ENCODE data around the gene PPA1.
"Not testable (repeated sequence)": the region's sequence is repeated elsewhere in the genome, so short reads cannot be mapped to it uniquely, and the experiment has no call there.

The PPA1 gene

DNA sequence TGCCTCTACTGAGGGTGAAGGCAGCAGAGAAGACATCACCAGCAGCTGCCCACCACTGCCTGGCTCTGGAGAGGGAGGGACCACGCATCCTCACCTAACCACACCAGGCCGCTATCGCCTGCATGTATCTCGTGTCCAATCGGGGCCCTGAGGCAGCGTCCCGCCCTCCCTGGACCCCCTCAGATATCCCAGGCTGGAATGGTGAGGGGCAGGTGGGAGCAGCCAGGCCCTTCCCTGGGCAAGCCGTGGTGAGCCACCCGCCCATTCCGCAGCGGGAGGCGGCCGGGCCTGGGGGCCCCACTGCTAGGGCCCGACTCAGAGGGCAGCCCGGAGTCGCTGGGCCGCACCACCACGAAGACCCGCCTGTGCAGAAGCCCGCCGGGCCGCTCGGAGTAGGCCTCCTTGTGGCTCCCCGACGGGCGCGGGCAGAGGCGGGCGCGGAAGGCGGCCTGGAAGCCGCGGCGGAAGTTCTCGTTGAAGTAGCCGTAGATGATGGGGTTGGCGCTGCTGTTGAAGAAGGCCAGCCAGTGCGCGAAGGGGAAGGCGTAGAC is 21.6 kb upstream of the PPA1 start:
- DNase-seq, result no peak

DNA sequence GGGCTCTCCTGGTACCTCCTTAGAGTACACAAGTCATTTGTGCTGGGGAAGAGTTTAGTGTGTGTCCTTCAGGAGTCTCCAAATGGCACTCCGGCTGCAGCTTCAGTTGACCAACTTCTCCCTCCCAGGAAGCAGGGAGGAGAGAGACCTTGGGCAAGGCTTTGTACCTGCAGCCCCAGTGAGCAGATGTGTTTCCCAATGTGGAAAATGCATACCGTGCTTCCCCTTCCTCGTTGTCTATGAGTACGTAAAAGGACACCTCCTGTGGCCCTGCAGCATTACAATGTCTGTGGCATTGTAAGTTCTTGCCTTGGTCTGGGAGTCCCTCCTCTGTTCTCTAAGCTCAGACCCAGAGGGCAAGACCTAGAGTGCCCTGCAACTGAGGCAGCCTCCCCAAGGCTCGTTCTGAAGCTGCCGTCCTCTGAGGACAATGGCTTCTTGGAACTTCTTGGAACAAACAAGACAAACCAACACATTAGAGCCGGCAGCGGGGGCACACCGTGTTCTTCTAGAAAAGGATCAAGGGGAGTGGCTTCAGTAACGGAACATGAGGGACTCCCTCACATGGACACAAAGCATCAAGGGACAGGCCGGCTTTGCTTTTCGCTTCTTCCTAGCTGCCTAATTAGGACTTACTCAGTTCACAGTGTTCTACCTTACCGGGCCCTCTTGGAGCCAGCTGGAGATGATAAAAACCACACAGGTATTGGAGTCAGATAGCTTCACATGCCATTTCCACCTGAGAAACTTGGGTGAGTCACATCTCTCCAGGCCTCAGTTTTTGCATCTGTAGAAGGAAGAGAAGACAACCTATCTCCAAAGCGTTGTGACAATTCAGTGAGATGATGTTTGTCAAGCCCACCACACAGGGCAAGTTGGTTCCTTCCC is 20.9 kb upstream of the PPA1 start:
- no peak for DNase-seq

DNA sequence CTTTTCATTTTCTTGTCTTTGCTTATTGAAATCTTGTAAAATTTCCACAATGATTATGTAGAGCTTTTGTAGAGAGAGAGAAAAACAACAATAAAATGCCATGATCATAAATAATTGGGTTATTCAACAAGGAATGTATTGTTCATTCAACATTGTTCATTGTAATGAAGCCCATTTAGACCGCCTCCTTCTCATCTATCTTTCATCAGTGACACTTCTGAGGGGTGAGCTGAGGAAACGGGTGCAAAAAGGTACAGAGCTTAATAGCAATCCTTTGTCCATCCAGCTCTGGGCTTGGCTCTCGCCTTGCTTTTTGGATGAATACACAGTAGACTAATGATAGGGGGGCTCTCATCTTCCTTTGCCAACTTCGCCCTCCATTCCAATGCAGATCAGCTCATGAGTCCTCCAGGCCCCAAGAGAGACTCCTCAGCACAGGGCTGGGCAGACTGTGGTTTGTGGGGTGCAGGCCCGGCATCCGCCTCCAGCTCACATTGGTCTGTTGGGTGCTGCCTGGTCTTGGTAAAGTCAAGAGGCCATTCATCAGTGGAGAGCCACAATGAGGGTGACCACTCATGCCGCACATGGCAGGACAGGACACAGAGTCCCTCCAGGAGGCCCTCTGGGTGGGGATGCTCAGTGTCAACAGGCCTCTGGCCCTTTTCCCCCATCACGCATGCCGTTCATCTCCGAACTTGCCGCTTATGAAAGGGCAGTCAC is 17.9 kb upstream of the PPA1 start:
- DNase-seq, result no peak

DNA sequence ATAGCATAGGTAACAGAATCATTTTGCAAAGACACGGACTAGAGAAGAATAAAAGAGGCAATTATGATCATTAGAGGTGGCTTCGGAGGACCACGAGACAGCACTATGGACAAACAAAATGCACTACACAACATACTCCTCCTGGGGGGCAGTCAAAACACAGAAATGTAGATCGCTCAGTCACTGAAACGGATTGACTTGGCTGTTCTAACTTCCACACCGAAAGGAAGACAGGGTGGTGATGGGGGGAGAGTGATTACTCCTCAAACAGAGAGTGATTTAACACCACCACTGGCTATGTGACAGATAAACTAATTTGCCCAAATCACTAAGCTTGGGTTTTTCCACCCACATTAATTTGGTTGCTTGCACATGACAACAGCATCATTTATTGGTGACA is 14.1 kb upstream of the PPA1 start:
- no peak for DNase-seq

DNA sequence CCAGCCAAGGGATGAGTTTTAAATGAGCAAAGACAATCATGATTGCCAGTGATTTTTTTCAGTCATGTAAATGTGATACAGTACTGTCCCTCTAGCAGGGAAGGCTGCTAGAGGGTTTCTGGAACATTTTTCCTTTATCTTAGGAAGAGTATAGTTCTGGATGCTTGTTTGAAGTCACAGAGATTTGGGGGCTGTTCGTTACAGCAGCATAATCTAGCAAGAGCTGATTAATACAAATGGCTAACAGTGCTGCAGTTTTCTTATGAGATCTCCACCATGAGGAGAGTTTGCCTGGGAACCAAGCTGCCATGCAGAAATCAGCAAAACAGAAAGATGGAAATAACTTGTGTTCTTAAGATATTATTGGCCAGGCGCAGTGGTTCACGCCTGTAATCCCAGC is 7.9 kb upstream of the PPA1 start:
- no peak for DNase-seq

DNA sequence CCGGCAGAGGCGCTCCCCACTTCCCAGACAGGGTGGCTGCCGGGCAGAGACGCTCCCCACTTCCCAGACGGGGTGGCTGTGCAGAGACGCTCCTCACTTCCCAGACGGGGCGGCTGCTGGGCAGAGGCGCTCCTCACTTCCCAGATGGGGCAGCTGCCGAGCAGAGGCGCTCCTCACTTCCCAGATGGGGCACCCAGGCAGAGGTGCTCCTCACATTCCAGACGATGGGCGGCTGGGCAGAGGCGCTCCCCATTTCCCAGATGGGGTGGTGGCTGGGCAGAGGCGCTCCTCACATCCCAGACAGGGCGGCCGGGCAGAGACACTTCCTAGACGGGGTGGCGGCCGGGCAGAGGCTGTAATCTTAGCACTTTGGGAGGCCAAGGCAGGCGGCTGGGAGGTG is 6.8 kb upstream of the PPA1 start:
- DNase-seq, result not testable (repeated sequence)

DNA sequence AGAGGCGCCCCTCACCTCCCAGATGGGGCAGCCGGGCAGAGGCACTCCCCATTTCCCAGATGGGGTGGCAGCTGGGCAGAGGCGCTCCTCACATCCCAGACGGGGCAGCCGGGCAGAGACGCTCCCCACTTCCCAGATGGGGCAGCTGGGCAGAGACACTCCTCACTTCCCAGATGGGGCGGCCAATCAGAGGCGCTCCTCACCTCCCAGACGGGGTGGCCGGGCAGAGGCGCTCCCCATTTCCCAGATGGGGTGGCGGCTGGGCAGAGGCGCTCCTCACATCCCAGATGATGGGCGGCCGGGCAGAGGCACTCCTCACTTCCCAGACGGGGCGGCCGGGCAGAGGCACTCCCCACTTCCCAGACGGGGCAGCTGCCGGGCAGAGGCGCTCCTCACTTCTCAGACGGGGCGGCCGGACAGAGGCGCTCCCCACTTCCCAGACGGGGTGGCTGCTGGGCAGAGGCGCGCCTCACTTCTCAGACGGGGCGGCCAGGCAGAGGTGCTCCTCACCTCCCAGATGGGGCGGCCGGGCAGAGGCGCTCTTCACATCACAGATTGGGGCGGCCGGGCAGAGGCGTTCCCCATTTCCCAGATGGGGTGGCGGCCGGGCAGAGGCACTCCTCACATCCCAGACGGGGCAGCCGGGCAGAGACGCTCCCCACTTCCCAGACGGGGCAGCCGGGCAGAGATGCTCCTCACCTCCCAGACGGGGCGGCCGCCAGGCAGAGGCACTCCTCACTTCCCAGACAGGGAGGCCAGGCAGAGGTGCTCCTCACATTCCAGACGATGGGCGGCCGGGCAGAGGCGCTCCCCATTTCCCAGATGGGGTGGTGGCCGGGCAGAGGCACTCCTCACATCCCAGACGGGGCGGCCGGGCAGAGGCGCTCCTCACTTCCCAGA is 6.1 kb upstream of the PPA1 start:
- not testable (repeated sequence) for DNase-seq

DNA sequence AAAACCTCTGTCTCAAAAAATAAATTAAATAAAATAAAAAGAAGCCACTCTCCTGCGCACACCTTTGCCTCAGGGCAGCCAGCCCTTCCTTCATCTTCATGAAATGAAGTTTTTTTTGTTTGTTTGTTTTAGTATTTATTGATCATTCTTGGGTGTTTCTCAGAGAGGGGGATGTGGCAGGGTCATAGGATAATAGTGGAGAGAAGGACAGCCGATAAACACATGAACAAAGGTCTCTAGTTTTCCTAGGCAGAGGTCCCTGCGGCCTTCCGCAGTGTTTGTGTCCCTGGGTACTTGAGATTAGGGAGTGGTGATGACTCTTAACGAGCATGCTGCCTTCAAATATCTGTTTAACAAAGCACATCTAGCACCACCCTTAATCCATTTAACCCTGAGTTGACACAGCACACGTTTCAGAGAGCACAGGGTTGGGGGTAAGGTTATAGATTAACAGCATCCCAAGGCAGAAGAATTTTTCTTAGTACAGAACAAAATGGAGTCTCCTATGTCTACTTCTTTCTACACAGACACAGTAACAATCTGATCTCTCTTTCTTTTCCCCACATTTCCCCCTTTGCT is 4.8 kb upstream of the PPA1 start:
- DNase-seq, result not testable (repeated sequence)

DNA sequence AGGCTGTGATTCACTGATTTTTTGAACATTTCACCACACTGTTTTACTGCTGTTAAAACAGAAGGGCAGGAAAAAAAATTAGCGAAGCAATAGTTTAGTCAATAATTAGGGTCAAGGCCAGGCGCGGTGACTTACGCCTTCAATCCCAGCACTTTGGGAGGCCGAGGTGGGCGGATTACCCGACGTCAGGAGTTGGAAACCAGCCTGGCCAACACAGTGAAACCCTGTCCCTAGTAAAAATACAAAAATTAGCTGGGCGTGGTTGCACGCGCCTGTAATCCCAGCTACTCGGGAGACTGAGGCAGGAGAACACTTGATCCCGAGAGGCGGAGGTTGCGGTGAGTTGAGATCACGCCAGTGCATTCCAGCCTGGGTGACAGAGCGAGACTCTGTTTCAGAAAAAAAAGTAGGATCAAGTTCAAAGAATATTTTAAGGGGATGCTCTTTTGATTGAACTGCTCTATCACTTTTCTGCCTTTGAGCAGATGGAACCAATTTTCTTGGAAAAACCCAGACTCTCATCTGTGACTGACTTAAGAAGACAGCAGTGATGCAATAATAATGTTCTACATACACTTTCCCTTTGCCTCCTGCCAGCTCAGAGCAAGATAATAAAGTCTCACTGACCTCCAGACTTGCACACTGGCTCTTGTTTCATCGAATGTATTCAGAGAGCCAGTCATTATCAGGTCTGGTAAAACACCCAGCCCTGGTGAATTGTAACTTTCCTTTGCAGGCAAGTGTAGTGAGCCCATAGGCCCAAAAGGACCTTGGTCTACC is 1.6 kb upstream of the PPA1 start:
- no peak for DNase-seq

DNA sequence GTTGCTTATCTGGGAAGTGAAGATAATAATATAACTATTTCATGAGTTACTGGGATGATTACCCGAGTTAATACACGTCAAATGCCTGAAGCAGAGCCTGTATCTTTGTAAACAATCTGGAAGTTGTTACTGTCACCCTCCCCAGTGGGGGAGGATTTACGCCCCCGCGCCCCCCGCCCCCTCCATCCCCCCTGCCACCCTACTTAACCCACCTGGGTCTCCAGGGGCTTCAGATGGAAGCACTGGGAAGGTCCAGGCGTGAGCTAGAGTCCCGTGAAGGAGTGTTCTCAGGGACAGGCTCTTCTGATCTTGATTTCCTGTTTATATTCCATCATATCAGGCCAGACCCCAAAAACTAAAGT is 691 bp upstream of the PPA1 start:
- DNase-seq, result no peak

DNA sequence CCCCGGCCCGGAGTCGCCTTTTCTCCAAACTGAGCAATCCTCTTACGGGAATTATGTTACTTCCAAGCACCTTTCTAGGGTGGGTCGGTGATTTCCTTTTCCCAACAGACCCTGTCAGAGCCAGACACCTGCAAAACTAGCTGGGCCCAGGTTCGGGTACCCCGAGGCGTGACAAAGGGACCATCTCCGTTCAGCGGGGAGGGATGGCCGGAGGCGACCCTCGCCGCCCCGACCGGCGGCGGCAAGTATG is 445 bp downstream of the PPA1 start:
- peak in 1 of 5 donors; percentile 21 for DNase-seq

DNA sequence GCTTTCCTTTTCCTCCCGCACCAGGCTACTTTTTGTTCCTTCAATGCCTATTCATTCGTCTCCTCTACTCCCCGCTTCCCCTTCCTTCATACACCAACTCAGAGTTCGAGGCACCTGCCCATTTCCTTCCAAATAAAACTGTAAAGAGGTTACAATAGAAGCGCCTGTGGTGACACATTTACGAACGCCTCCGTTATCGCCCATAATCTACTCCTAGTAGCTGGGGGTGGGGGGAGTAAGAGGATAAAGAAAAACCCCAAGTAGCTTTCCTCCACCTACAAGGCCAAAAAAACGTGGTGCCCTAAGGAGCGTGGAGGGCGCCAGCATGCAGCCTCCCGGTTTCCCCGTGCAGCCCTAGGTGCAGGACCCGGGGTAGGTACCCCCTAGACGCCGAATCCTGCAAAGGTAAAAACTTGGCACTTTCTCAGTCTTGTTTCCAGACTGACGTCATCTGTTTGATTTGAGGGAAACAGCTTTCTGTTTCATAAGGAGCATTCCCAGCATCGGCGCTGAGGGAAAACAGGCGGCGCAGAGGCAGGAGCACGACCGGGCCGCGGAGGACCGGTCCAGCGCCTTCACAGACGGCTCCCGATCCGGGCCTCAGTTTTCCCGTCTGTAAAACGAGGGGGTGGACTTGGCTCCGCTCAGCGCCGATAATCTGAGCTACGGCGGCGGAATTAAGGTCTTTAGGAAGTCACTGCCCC is 922 bp downstream of the PPA1 start:
- peak in 3 of 5 donors; percentile 21 to 55 (median 22) for DNase-seq

DNA sequence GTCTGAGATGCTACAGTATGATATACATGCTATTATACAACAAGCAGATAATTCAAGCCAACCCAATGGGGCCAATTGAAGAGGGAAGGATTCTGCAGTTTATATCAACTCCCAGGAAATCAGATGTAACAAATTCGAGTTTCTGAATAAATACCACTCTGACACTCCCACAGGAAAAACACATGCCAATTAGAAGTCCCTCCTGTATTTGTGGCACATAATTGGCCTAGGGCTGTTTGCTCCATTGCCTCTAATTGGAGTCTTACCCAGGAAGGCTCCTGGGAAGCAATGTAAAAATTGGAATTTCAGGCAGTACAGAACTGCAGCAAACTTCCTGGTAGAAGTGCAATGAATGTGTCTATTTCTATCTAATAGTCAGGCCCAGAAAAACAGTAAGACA is 4.7 kb downstream of the PPA1 start:
- no peak for DNase-seq

DNA sequence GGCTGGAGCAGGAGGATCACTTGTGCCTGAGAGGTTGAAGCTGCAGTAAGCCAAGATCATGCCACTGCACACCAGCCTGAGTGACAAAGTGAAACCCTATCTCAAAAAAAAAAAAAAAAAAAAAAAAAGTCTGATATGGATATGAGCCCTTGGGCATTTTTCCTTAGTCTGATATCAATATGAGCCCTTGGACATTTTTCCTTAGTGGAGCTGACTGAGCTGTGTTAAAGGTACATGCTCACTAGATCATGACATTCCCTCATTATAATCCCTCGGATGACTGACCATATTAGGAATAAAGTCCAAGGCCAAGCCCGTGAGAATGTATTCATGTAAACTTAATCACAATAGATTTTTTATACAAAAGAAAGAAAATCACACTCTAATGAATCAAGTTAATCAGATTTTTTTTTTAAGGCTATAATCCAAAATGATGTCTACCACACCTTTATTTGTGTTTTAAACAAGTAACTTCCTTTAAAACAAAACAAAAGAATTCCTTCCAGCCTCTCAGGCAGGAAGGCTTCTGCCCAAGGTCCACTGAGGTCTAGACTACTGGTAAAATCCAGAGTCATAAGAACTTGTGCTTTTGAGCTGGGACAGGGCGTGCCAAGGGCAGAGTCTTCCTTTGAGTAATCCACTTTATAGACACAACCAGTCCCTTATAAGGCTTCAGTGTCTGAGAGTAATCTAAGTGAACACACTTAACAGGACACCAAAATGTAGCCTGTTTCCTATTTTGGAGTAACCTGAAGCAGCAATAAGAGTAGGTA is 5.5 kb downstream of the PPA1 start:
- DNase-seq, result peak in 1 of 5 donors; percentile 10

DNA sequence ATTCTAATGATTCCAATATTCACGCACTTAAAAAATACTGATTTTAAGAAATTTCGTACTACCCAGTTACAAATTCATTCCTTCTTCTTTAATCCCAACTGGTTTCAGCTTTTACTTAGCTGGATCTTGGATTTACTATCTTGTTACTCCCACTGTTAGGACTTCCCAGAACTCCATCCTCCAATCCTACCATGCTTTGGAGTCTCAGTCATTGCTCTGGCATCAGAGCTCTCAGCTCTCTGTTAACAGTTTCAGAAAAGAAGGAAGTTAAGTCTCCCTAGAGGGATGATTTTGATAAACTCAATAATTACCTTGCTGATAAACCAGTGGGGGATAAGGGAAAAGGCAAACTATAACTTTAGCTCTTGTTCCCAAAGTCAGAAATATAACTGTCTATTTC is 9.5 kb downstream of the PPA1 start:
- no peak for DNase-seq

DNA sequence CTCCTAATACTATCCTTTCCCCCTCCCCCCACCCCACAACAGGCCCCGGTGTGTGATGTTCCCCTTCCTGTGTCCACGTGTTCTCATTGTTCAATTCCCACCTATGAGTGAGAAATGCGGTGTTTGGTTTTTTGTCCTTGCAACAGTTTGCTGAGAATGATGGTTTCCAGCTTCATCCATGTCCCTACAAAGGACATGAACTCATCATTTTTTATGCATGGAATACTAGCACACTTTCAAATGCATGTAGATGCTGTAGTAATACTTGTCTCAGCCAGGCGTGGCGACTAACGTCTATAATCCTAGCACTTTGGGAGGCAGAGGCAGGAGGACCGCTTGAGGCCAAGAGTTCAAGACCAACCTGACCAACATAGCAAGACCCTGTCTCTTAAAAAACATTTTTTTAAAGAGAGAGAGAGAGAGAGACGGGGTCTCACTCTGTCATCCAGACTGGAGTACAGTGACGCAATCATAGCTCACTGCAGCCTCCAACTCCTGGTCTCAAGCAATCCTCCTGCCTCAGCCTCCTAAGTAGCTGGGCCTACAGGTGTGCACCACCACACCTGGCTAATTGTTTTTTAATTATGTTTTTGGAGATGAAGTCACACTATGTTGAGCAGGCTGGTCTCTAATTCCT is 10.3 kb downstream of the PPA1 start:
- DNase-seq, result not testable (repeated sequence)

DNA sequence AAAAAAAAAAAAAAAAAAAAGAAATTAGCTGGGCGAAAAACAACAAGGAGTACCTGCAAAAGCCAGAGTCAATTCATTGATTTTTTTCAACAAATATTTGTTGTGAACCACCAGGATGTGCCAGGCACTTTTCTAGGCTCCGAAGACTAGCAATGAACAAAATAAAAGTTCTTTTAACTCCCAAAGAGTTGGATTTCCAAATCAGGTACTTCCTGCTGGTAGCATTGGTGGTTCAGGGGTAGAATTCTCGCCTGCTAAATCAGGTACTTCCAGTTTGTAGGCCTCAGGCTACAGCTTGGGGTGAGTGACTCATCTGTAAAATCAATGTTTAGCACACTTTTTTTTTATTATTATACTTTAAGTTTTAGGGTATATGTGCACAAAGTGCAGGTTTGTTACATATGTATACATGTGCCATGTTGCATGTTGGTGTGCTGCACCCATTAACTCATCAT is 10.9 kb downstream of the PPA1 start:
- no peak for DNase-seq

DNA sequence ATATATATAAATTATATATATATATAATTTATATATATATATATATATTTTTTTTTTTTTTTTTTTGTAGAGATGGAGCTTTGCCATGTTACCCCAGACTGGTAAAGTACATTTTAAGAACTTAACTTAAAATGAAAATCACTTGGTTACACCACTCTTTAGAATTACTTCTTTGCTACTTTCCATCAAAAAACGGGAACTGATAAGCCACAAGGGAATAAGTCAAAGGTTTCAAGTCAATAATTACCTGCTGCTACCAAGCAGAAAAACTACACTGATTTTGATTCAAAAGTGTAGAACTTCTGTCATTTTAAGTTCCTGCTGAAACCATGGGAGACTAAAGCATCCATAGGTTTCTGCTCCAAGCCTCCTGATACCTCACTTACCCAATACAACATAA is 12.2 kb downstream of the PPA1 start:
- DNase-seq, result no peak

DNA sequence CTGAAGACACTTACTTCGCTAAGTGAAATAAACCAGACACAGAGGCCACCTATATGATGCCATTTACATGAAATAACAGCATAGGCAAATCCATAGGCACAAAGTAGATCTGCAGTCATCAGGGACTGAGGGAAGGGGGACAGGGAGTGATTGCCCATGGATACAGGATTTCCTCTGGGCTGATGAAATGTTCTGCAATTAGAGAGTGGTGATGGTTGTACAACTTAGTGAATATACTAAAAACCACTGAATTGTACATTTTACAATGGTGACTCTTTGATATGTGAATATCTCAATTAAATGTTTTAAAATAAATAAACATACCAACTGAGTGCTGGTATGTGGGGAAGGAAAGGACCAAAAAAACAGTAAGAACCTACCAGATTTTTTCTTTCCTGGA is 20.4 kb downstream of the PPA1 start:
- DNase-seq, result no peak

DNA sequence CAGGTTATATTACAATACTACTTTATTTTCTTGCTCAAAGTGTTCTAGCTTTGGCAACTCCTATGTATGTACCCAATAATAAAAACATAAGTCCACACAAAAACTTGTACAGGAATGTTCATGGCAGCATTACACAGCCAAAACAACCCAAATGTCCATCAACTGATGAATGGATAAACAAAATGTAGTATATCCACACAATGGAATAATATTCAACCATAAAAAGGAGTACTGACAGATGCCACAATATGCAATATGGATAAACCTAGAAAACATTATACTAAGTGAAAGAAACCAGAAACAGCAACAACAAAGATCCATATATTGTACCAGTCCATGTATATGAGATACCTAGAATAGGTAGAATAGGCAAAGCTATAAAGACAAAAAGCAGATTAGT is 21.0 kb downstream of the PPA1 start:
- DNase-seq, result no peak

All from T-helper 1 cell (primary cell).